ENCODE results near the gene STXBP1. TPM values are rescaled to one million over a fixed set of nuclear protein-coding genes. Genes with fewer than 3 reads are reported as not detected.
A peak's percentile ranks its signal among the peaks of the same experiment; 100 is the strongest.

Gene STXBP1
- total RNA-seq, 1 donor from 2014 or later, result 44.9 TPM

GRCh38 chr9:127716412-127716811 is 104.3 kb downstream of the STXBP1 start:
- no peaks in the 10 kb centered on the region for H3K9me3 Mint-ChIP-seq (ENCODE audit: unreplicated experiment)
- H3K4me3 Mint-ChIP-seq (ENCODE audit: unreplicated experiment), result peak overlapping the region; percentile 100
- H3K36me3 Mint-ChIP-seq (ENCODE audit: unreplicated experiment), result no peaks in the 10 kb centered on the region
- peaks cover 18% of the 10 kb centered on the region for H3K4me1 Mint-ChIP-seq (ENCODE audit: unreplicated experiment)
- H3K27ac Mint-ChIP-seq (ENCODE audit: unreplicated experiment), result peak overlapping the region; percentile 98
- DNase-seq (ENCODE audit: extremely low spot score, unreplicated experiment), result no peak
- no peaks in the 10 kb centered on the region for H3K27me3 Mint-ChIP-seq (ENCODE audit: unreplicated experiment)
- TF ChIP-seq CTCF (IDR thresholded peaks at IDR 0.05), result no peak

GRCh38 chr9:127717766-127718165 is 105.7 kb downstream of the STXBP1 start:
- peaks cover 20% of the 10 kb centered on the region for H3K4me1 Mint-ChIP-seq (ENCODE audit: unreplicated experiment)
- DNase-seq (ENCODE audit: extremely low spot score, unreplicated experiment), result no peak
- no peak overlapping the region for H3K27ac Mint-ChIP-seq (ENCODE audit: unreplicated experiment)
- TF ChIP-seq CTCF (IDR thresholded peaks at IDR 0.05), result no peak
- no peaks in the 10 kb centered on the region for H3K36me3 Mint-ChIP-seq (ENCODE audit: unreplicated experiment)
- H3K27me3 Mint-ChIP-seq (ENCODE audit: unreplicated experiment), result no peaks in the 10 kb centered on the region
- H3K9me3 Mint-ChIP-seq (ENCODE audit: unreplicated experiment), result no peaks in the 10 kb centered on the region
- no peak overlapping the region for H3K4me3 Mint-ChIP-seq (ENCODE audit: unreplicated experiment)

GRCh38 chr9:127720031-127720864 is 108.2 kb downstream of the STXBP1 start:
- Mint-ChIP-seq H3K4me3 (ENCODE audit: unreplicated experiment) (no peak overlapping the region), H3K27me3 (ENCODE audit: unreplicated experiment) (no peaks in the 10 kb centered on the region), H3K9me3 (ENCODE audit: unreplicated experiment) (no peaks in the 10 kb centered on the region), H3K27ac (ENCODE audit: unreplicated experiment) (no peak overlapping the region), H3K4me1 (ENCODE audit: unreplicated experiment) (peaks cover 16% of the 10 kb centered on the region), H3K36me3 (ENCODE audit: unreplicated experiment) (no peaks in the 10 kb centered on the region)
- no peak for TF ChIP-seq CTCF (IDR thresholded peaks at IDR 0.05)
- DNase-seq (ENCODE audit: extremely low spot score, unreplicated experiment), result no peak

- no peak for DNase-seq (ENCODE audit: extremely low spot score, unreplicated experiment)
- Mint-ChIP-seq H3K9me3 (ENCODE audit: unreplicated experiment) (no peaks in the 10 kb centered on the region), H3K36me3 (ENCODE audit: unreplicated experiment) (no peaks in the 10 kb centered on the region), H3K27ac (ENCODE audit: unreplicated experiment) (peak overlapping the region; percentile 34), H3K4me3 (ENCODE audit: unreplicated experiment) (no peak overlapping the region), H3K27me3 (ENCODE audit: unreplicated experiment) (no peaks in the 10 kb centered on the region), H3K4me1 (ENCODE audit: unreplicated experiment) (peaks cover 13% of the 10 kb centered on the region)
- TF ChIP-seq CTCF (IDR thresholded peaks at IDR 0.05), result no peak
Measured at GRCh38 chr9:127720865-127721227, 108.8 kb downstream of the STXBP1 start.

- Mint-ChIP-seq H3K4me3 (ENCODE audit: unreplicated experiment) (no peak overlapping the region), H3K27ac (ENCODE audit: unreplicated experiment) (no peak overlapping the region), H3K27me3 (ENCODE audit: unreplicated experiment) (no peaks in the 10 kb centered on the region), H3K4me1 (ENCODE audit: unreplicated experiment) (peaks cover 7% of the 10 kb centered on the region), H3K36me3 (ENCODE audit: unreplicated experiment) (no peaks in the 10 kb centered on the region), H3K9me3 (ENCODE audit: unreplicated experiment) (no peaks in the 10 kb centered on the region)
- no peak for TF ChIP-seq CTCF (IDR thresholded peaks at IDR 0.05)
- no peak for DNase-seq (ENCODE audit: extremely low spot score, unreplicated experiment)
Measured at GRCh38 chr9:127721391-127721821, 109.3 kb downstream of the STXBP1 start.

All from osteocyte (in vitro differentiated cells).